Measurements from ENCODE around the gene ETF1. TPM values are rescaled to one million over a fixed set of nuclear protein-coding genes. Genes with fewer than 3 reads are reported as not detected.
A peak's percentile ranks its signal among the peaks of the same experiment; 100 is the strongest.

Gene ETF1
- polyA plus RNA-seq, 3 donors: 34.8 to 71.4 (median 61.6) TPM

DNA sequence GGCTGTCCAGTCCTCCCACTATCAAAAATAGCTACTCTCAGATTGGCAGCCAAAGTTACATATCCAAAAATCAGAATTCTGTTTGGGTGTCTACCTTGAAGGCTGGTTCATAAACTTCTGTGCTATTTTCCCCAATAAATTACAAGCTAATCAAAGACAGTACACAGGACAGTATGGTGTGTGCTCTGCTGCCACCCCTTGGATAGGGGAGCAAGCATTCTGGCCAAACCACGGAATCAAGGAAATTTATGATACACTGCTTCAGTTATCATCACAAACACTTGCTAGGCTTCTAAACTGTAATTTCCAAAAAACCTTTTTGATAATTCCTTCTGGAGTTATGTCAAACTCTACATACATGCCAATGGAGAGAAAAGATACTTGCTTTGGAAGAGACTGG lies 15.9 kb downstream of the ETF1 start:
- peaks cover 100% of the 10 kb centered on the region for H4K20me1 ChIP-seq (ENCODE audit: insufficient read depth, low read length)
- DNase-seq: no peak
- no peak overlapping the region for H2AFZ ChIP-seq (ENCODE audit: insufficient read depth, low read depth, low read length, poor library complexity, severe bottlenecking)
- no peaks in the 10 kb centered on the region for H3K4me1 ChIP-seq (ENCODE audit: control insufficient read depth in 1 of 2, insufficient read depth in 2 of 2, low read length in 2 of 2)
- H3K4me2 ChIP-seq (replicated peaks; ENCODE audit: extremely low read depth, low read length, poor library complexity, severe bottlenecking): no peak overlapping the region
- no peak overlapping the region for H3K9ac ChIP-seq (ENCODE audit: insufficient read depth, low read length, poor library complexity, severe bottlenecking)
- H3K4me1 Mint-ChIP-seq: peaks cover 15% of the 10 kb centered on the region
- WGBS (ENCODE audit: insufficient coverage): no CpG with 5 or more reads among the region's 1 CpG
- H3K36me3 Mint-ChIP-seq: peaks cover 26 to 76% of the 10 kb centered on the region in 2 donors
- H3K27ac ChIP-seq (ENCODE audit: low read depth in 1 of 2, low read length in 2 of 2): no peak overlapping the region
- intact Hi-C loops (cut with micrococcal nuclease): no loop called here
- TF ChIP-seq, protein P1, sequence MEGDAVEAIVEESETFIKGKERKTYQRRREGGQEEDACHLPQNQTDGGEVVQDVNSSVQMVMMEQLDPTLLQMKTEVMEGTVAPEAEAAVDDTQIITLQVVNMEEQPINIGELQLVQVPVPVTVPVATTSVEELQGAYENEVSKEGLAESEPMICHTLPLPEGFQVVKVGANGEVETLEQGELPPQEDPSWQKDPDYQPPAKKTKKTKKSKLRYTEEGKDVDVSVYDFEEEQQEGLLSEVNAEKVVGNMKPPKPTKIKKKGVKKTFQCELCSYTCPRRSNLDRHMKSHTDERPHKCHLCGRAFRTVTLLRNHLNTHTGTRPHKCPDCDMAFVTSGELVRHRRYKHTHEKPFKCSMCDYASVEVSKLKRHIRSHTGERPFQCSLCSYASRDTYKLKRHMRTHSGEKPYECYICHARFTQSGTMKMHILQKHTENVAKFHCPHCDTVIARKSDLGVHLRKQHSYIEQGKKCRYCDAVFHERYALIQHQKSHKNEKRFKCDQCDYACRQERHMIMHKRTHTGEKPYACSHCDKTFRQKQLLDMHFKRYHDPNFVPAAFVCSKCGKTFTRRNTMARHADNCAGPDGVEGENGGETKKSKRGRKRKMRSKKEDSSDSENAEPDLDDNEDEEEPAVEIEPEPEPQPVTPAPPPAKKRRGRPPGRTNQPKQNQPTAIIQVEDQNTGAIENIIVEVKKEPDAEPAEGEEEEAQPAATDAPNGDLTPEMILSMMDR (IDR thresholded peaks at IDR 0.05): no peak
- H3K27me3 ChIP-seq (ENCODE audit: control insufficient read depth in 2 of 2, insufficient read depth in 2 of 2, low read length in 2 of 2): no peaks in the 10 kb centered on the region
- no peaks in the 10 kb centered on the region for H3K27me3 Mint-ChIP-seq (ENCODE audit: low read depth in 3 of 3)
- peaks cover 16 to 59% of the 10 kb centered on the region in 2 donors for H3K36me3 ChIP-seq (replicated peaks in 1 of 2; ENCODE audit: control insufficient read depth in 1 of 2, insufficient read depth in 2 of 2, low read length in 2 of 2)
- H3K9me3 ChIP-seq (replicated peaks in 1 of 2; ENCODE audit: control insufficient read depth in 1 of 2, insufficient read depth in 1 of 2, low read length in 2 of 2): no peaks in the 10 kb centered on the region
- H3K4me3 ChIP-seq (replicated peaks in 1 of 3; ENCODE audit: low read depth in 2 of 3, low read length in 3 of 3): no peak overlapping the region
- H3K4me3 Mint-ChIP-seq: no peak overlapping the region
- H3K27ac Mint-ChIP-seq: no peak overlapping the region
- H3K79me2 ChIP-seq (ENCODE audit: insufficient read depth, low read length): peaks cover 99% of the 10 kb centered on the region
- no peaks in the 10 kb centered on the region for H3K9me3 Mint-ChIP-seq

DNA sequence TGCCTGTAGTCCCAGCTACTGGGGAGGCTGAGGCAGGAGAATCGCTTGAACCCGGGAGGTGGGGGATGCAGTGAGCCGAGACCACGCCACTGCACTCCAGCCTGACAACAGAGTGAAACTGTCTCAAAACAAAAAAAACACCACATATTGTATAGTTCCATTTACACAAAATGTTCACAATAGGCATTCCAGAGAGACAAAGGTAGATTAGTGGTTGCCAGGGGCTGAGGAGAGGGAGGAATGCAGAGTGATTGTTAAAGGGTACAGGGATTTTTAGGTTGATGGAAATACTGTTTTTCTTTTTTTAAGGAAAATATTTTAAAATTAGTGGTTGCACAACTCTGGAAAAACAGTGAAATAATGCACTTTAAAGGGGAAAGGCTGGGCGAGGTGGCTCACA lies 19.6 kb downstream of the ETF1 start:
- no peak overlapping the region for H3K27ac ChIP-seq (ENCODE audit: low read depth in 1 of 2, low read length in 2 of 2)
- peaks cover 12% of the 10 kb centered on the region for H3K4me1 Mint-ChIP-seq
- H3K4me2 ChIP-seq (replicated peaks; ENCODE audit: extremely low read depth, low read length, poor library complexity, severe bottlenecking): no peak overlapping the region
- no peak overlapping the region for H3K9ac ChIP-seq (ENCODE audit: insufficient read depth, low read length, poor library complexity, severe bottlenecking)
- intact Hi-C loops (cut with micrococcal nuclease): no loop called here
- no peak overlapping the region for H3K4me3 Mint-ChIP-seq
- no peaks in the 10 kb centered on the region for H3K4me1 ChIP-seq (ENCODE audit: control insufficient read depth in 1 of 2, insufficient read depth in 2 of 2, low read length in 2 of 2)
- no peaks in the 10 kb centered on the region for H3K9me3 Mint-ChIP-seq
- H3K36me3 Mint-ChIP-seq: peaks cover 26 to 65% of the 10 kb centered on the region in 2 donors
- no peak overlapping the region for H2AFZ ChIP-seq (ENCODE audit: insufficient read depth, low read depth, low read length, poor library complexity, severe bottlenecking)
- TF ChIP-seq, protein P1 (IDR thresholded peaks at IDR 0.05): no peak
- no peak for DNase-seq
- no peaks in the 10 kb centered on the region for H3K27me3 Mint-ChIP-seq (ENCODE audit: low read depth in 3 of 3)
- peaks cover 96% of the 10 kb centered on the region for H4K20me1 ChIP-seq (ENCODE audit: insufficient read depth, low read length)
- H3K4me3 ChIP-seq (replicated peaks in 1 of 3; ENCODE audit: low read depth in 2 of 3, low read length in 3 of 3): no peak overlapping the region
- peaks cover 95% of the 10 kb centered on the region for H3K79me2 ChIP-seq (ENCODE audit: insufficient read depth, low read length)
- no peaks in the 10 kb centered on the region for H3K27me3 ChIP-seq (ENCODE audit: control insufficient read depth in 2 of 2, insufficient read depth in 2 of 2, low read length in 2 of 2)
- H3K9me3 ChIP-seq (replicated peaks in 1 of 2; ENCODE audit: control insufficient read depth in 1 of 2, insufficient read depth in 1 of 2, low read length in 2 of 2): no peaks in the 10 kb centered on the region
- H3K36me3 ChIP-seq (replicated peaks in 1 of 2; ENCODE audit: control insufficient read depth in 1 of 2, insufficient read depth in 2 of 2, low read length in 2 of 2): peaks cover 17 to 43% of the 10 kb centered on the region in 2 donors
- WGBS (ENCODE audit: insufficient coverage): 97% methylated on average over 3 of the region's 5 CpGs
- H3K27ac Mint-ChIP-seq: peak overlapping the region in 2 of 7 donors; percentile 25 to 65
